Activated CD8-positive, alpha-beta T cell treated with anti-CD3 and anti-CD28 coated beads for 36 hours (primary cell): ENCODE data around the gene COL1A2. TPM values are rescaled to one million over a fixed set of nuclear protein-coding genes. Genes with fewer than 3 reads are reported as not detected.

Experiments
- ATAC-seq: fragments of 200-7000 bp; cut with Tn5 transposase; one replicate; pipeline ENCODE4 v1.10.0; 2021; ENCODE audit warnings: mild to moderate bottlenecking, moderate library complexity
- CTCF ChIA-PET: fragments of 350-600 bp; sonication (Branson Sonifier 250); formaldehyde crosslinking; loops from one replicate; lab custom pipeline; 2021; ENCODE audit warnings: antibody characterized with exemption; lab: Charles Lee
- POLR2A ChIA-PET: fragments of 350-600 bp; sonication (Branson Sonifier 250); formaldehyde crosslinking; loops from one replicate; lab custom pipeline; 2021; ENCODE audit warnings: antibody characterized with exemption; lab: Charles Lee
- DNase-seq: peaks from one replicate; pipeline ENCODE4 v3.0.0-alpha.2; 2020
- H3K27ac Mint-ChIP-seq: one replicate; pipeline ENCODE4 v1.8.0; 2021; ENCODE audit warnings: mild to moderate bottlenecking, mixed read lengths
- H3K27me3 Mint-ChIP-seq: one replicate; pipeline ENCODE4 v1.8.0; 2021; ENCODE audit warnings: mixed read lengths
- H3K36me3 Mint-ChIP-seq: one replicate; pipeline ENCODE4 v1.8.0; 2021; ENCODE audit warnings: low read depth, mixed read lengths
- H3K4me1 Mint-ChIP-seq: one replicate; pipeline ENCODE4 v1.8.0; 2021; ENCODE audit warnings: low read depth, mixed read lengths
- H3K4me3 Mint-ChIP-seq: one replicate; pipeline ENCODE4 v1.8.0; 2021; ENCODE audit warnings: mild to moderate bottlenecking, moderate library complexity, mixed read lengths
- H3K9me3 Mint-ChIP-seq: one replicate; pipeline ENCODE4 v1.8.0; 2021; ENCODE audit warnings: mixed read lengths
- CTCF ChIP-seq: fragments of 200-600 bp; IDR thresholded peaks from one replicate; pipeline ENCODE4 v1.8.0; 2022; ENCODE audit warnings: antibody characterized with exemption, mild to moderate bottlenecking
- intact Hi-C: fragments of 100-400 bp; cut with micrococcal nuclease; formaldehyde crosslinking; loops from one replicate; pipeline ENCODE4 v1.10.0; 2022
- total RNA-seq, 2 experiments: library from RNA; stranded (reverse); gene quantifications; one replicate each; pipeline ENCODE4 v1.2.3, GENCODE V29; 2021

The COL1A2 gene
- total RNA-seq, 2 experiments from 2014 or later, result 0.47 to 0.56 TPM

GRCh38 chr7:94393246-94394108, 1.2 kb upstream of the COL1A2 start:
- no peak overlapping the region for H3K27ac Mint-ChIP-seq
- no peak overlapping the region for H3K4me3 Mint-ChIP-seq
- H3K36me3 Mint-ChIP-seq, result no peaks in the 10 kb centered on the region
- H3K27me3 Mint-ChIP-seq, result peaks cover 18% of the 10 kb centered on the region
- ChIA-PET POLR2A (no interaction called here), CTCF (no interaction called here)
- ATAC-seq, result no peak
- DNase-seq, result no peak
- H3K4me1 Mint-ChIP-seq, result peaks cover 26% of the 10 kb centered on the region
- TF ChIP-seq CTCF, result no peak
- no peaks in the 10 kb centered on the region for H3K9me3 Mint-ChIP-seq
- intact Hi-C loops, result loop anchor here (10.0 kb wide), 4 partner anchors 309 to 1149 kb away; partner anchors contain the start of gene TFPI2

GRCh38 chr7:94394109-94394436, 622 bp upstream of the COL1A2 start:
- H3K36me3 Mint-ChIP-seq, result no peaks in the 10 kb centered on the region
- ChIA-PET CTCF (interaction anchor here (1.2 kb wide), 1 partner anchor 18 kb away, joined by 3 read pairs; no protein-coding TSS in a partner anchor), POLR2A (no interaction called here)
- DNase-seq, result no peak
- intact Hi-C loops, result loop anchor here (10.0 kb wide), 4 partner anchors 309 to 1149 kb away; partner anchors contain the start of gene TFPI2
- no peaks in the 10 kb centered on the region for H3K9me3 Mint-ChIP-seq
- no peak overlapping the region for H3K4me3 Mint-ChIP-seq
- H3K27ac Mint-ChIP-seq, result no peak overlapping the region
- TF ChIP-seq CTCF, result no peak
- H3K4me1 Mint-ChIP-seq, result peaks cover 26% of the 10 kb centered on the region
- ATAC-seq, result no peak
- peaks cover 18% of the 10 kb centered on the region for H3K27me3 Mint-ChIP-seq

- Mint-ChIP-seq H3K36me3 (no peaks in the 10 kb centered on the region), H3K4me3 (peak overlapping the region; percentile 48), H3K9me3 (no peaks in the 10 kb centered on the region), H3K27me3 (peaks cover 16% of the 10 kb centered on the region), H3K27ac (no peak overlapping the region), H3K4me1 (peaks cover 26% of the 10 kb centered on the region)
- peak; percentile 52 for DNase-seq
- CTCF ChIA-PET, result interaction anchor here (0.6 to 1.6 kb wide), 26 partner anchors 8 to 1143 kb away, joined by 3 to 10 read pairs (median 3); no protein-coding TSS in a partner anchor
- peak; percentile 68 for TF ChIP-seq CTCF
- intact Hi-C loops, result loop anchor here (10.0 kb wide), 4 partner anchors 311 to 1151 kb away; partner anchors contain the start of gene TFPI2
- peak; percentile 69 for ATAC-seq
- POLR2A ChIA-PET, result no interaction called here
These were observed 694 bp downstream of the COL1A2 start for GRCh38 chr7:94395141-94396036.

- H3K36me3 Mint-ChIP-seq, result no peaks in the 10 kb centered on the region
- H3K27me3 Mint-ChIP-seq, result peaks cover 18% of the 10 kb centered on the region
- no peak for TF ChIP-seq CTCF
- peaks cover 26% of the 10 kb centered on the region for H3K4me1 Mint-ChIP-seq
- no peaks in the 10 kb centered on the region for H3K9me3 Mint-ChIP-seq
- ATAC-seq (no peak), DNase-seq (no peak)
- intact Hi-C loops, result loop anchor here (10.0 kb wide), 4 partner anchors 311 to 1151 kb away; partner anchors contain the start of gene TFPI2
- ChIA-PET CTCF (interaction anchor here (0.6 to 1.6 kb wide), 15 partner anchors 8 to 1143 kb away, joined by 3 to 10 read pairs (median 4); no protein-coding TSS in a partner anchor), POLR2A (no interaction called here)
- H3K27ac Mint-ChIP-seq, result no peak overlapping the region
- no peak overlapping the region for H3K4me3 Mint-ChIP-seq
These were observed 1.3 kb downstream of the COL1A2 start for GRCh38 chr7:94396037-94396431.
